22Rv1 (cell line): ENCODE results near the gene GMPPB.

Experiments used
- H3K27ac ChIP-seq: fragments of 450-650 bp; 2 replicates; pipeline ENCODE4 v1.5.1; 2017
- ZFX ChIP-seq: fragments of 450-650 bp; IDR thresholded peaks from 2 replicates; pipeline ENCODE4 v1.6.1; 2017; ENCODE audit warnings: antibody characterized with exemption, borderline replicate concordance
- TF ChIP-seq, protein P1 (sequence below): fragments of 450-650 bp; IDR thresholded peaks from 2 replicates; pipeline ENCODE4 v1.5.1; 2017; ENCODE audit warnings: mild to moderate bottlenecking

Gene GMPPB

DNA sequence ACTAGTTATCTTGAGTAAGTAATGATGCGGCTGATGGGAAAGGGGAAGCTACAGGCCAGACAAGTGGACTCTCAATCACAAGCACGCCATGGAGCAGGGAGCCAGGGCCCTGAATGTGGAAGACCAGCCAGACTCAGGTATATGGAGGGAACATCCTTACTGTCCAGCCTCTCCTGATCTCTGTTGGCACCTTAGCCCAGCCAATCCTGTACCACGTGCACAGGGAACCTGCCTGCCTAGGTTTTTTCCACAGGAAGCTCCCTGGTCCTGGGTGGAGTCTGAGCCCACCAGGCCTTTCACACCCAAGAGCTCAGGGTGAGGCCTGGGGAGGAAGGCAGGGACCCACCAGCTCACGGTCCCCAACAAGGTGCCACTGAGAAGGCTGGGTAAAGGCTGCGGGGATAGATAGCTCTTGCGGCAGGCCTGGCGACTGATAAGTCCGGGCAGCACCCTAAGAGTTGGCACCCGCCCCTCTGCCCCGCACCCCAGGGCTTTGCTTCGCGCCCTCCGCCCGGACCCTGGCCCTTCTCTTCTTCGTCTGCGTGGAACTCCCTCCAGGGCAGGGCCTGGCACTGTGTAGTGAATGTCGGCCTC lies 50.5 kb downstream of the GMPPB start:
- no peak for TF ChIP-seq ZFX
- TF ChIP-seq, protein P1, sequence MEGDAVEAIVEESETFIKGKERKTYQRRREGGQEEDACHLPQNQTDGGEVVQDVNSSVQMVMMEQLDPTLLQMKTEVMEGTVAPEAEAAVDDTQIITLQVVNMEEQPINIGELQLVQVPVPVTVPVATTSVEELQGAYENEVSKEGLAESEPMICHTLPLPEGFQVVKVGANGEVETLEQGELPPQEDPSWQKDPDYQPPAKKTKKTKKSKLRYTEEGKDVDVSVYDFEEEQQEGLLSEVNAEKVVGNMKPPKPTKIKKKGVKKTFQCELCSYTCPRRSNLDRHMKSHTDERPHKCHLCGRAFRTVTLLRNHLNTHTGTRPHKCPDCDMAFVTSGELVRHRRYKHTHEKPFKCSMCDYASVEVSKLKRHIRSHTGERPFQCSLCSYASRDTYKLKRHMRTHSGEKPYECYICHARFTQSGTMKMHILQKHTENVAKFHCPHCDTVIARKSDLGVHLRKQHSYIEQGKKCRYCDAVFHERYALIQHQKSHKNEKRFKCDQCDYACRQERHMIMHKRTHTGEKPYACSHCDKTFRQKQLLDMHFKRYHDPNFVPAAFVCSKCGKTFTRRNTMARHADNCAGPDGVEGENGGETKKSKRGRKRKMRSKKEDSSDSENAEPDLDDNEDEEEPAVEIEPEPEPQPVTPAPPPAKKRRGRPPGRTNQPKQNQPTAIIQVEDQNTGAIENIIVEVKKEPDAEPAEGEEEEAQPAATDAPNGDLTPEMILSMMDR: no peak
- peak overlapping the region; percentile 97 for H3K27ac ChIP-seq

DNA sequence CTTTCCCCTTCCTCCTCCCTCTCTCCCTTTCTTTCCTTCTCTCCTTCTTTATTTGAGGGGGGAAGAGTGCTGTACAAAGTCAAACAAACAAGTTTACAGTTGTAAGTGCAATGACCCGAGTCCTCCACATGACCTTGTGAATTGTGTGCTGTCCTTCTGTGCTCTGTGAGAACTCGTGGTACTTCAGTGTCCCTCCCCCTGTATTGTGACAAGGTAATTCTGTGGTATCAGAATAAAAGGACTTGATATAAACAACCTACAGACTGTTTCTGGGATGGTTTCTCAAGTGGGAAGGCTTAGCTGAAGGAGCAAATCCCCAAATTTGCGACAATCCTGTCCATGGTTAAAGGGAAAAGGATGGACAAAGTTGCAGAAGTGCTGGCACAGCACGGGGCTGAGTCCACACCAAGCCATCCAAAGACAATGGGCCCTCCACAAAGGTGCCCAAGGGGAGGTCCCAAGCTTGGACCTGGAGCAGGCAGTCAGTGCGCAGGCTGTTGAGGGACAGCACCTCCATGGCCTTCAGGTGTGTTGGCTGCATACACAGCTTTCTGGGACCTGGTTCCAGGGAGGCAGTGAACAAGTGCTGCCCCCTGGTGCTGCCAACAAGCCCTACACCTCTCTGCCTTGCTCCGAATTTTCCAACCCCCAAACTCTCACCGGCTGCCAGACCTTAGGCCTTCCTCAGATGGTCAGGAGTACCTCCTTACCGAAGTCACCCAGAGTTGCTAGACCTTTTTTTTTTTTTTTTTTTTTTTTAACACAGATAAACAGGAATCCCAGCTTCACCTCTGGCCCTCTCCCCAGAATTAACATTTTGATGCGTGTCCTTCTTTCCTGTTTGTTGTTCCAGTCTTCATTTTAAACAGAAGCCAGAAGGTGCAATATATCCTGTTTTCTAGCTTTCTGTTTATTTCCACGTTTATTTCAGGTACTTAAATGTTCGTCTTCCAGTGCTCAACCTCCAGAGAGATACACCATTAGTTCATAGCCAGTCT lies 52.2 kb downstream of the GMPPB start:
- no peak for TF ChIP-seq ZFX
- TF ChIP-seq, protein P1: peak; percentile 93
- H3K27ac ChIP-seq: peak overlapping the region; percentile 97

DNA sequence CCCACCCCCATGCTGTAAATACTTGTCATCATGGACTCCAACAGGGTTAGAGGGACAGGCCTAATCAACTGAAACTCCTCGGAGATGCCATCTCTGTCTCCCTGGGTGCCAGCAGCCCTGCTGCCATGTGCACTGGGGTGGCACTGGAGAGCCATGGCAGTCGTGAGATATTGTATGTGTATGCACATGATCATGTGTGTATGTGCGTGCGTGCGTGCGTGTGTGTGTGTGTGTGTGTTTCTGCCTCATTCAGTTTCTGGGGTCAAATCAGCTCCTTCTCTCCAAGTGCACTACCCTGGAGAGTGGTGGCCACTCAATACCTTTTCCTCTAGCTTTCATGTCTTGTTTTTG lies 52.8 kb downstream of the GMPPB start:
- TF ChIP-seq ZFX: no peak
- TF ChIP-seq, protein P1: no peak
- peak overlapping the region; percentile 97 for H3K27ac ChIP-seq
